Thoracic aorta (tissue), 2 donors: ENCODE measurements around the gene PSG4. TPM values are rescaled to one million over a fixed set of nuclear protein-coding genes. Genes with fewer than 3 reads are reported as not detected.
"Not testable (repeated sequence)": the region's sequence is repeated elsewhere in the genome, so short reads cannot be mapped to it uniquely, and the experiment has no call there.

Experiments used
- ATAC-seq: fragments of 150-250 bp; one replicate; pipeline ENCODE4 v1.8.0; 2017; ENCODE audit warnings: low read depth; ENCODE audit not compliant: insufficient number of reproducible peaks, low FRiP score
- DNase-seq: peaks from one replicate; pipeline ENCODE4 v3.0.0-alpha.2; 2020; ENCODE audit warnings: low spot score
- H3K27ac ChIP-seq, 2 donors: fragments of 200-600 bp; sonication (generic); 1 replicate in 1 of 2; 2 replicates in 1 of 2; pipeline ENCODE4 v1.5.1; 2016; ENCODE audit warnings: mild to moderate bottlenecking in 2 of 2, moderate library complexity in 2 of 2
- H3K27me3 ChIP-seq: fragments of 200-600 bp; sonication (generic); replicated peaks from 2 replicates; pipeline ENCODE4 v1.6.0; 2016; ENCODE audit warnings: mild to moderate bottlenecking; ENCODE audit not compliant: insufficient read depth
- H3K36me3 ChIP-seq: fragments of 200-600 bp; sonication (generic); one replicate; pipeline ENCODE4 v1.5.1; 2016
- H3K4me1 ChIP-seq, 2 donors: fragments of 200-600 bp; sonication (generic); 1 replicate in 1 of 2; 2 replicates in 1 of 2; pipeline versions ENCODE4 v1.5.1 to v1.6.0; 2016; ENCODE audit warnings: low read depth in 2 of 2, mild to moderate bottlenecking in 1 of 2; ENCODE audit not compliant: control insufficient read depth in 1 of 2
- H3K4me3 ChIP-seq: fragments of 200-600 bp; sonication (generic); 2 replicates; pipeline ENCODE4 v1.5.1; 2016; ENCODE audit warnings: mild to moderate bottlenecking
- H3K9me3 ChIP-seq: fragments of 200-600 bp; sonication (generic); 2 replicates; pipeline ENCODE4 v1.5.1; 2016
- CTCF ChIP-seq: fragments of 200-600 bp; sonication (generic); IDR thresholded peaks from one replicate; pipeline ENCODE4 v1.5.1; 2019; ENCODE audit warnings: antibody characterized with exemption
- total RNA-seq, 2 donors: library from RNA; depleted of rRNA; stranded (reverse); fragments of >200 nt; gene quantifications; one replicate each; pipeline versions ENCODE4 v1.1.0 to v1.2.3, GENCODE V29; 2016

The PSG4 gene
- total RNA-seq, 2 donors from 2014 or later: not detected

DNA sequence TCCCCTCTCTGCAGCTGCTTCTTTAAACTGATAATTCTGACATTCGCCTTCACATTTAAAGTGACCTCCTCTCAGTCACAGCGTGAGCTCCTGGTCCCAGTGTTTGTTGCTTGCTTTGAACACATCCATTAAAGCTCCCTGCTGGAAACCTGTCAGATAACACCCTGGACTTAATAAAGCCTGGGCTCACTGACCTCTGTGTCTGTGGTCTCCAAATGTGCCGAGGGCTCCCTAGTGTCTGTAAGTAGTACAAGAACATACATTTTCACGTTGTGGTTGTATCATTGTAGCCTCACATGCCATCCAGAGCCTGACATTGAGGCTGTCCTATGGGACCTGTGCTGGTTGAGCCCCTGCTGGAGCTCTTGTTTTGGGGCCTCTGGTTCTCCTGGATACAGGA is 2.6 kb upstream of the PSG4 start:
- DNase-seq: no peak
- Histone ChIP-seq H3K36me3 (no peaks in the 10 kb centered on the region), H3K9me3 (no peaks in the 10 kb centered on the region), H3K27me3 (no peaks in the 10 kb centered on the region), H3K4me3 (no peak overlapping the region), H3K4me1 (no peaks in the 10 kb centered on the region), H3K27ac (no peak overlapping the region)
- no peak for ATAC-seq
- no peak for TF ChIP-seq CTCF

GRCh38 chr19:43207174-43207573 is 1.7 kb upstream of the PSG4 start:
- H3K4me3 ChIP-seq, H3K27ac ChIP-seq, DNase-seq, H3K36me3 ChIP-seq, H3K4me1 ChIP-seq, ATAC-seq, H3K27me3 ChIP-seq, H3K9me3 ChIP-seq: not testable (repeated sequence)

DNA sequence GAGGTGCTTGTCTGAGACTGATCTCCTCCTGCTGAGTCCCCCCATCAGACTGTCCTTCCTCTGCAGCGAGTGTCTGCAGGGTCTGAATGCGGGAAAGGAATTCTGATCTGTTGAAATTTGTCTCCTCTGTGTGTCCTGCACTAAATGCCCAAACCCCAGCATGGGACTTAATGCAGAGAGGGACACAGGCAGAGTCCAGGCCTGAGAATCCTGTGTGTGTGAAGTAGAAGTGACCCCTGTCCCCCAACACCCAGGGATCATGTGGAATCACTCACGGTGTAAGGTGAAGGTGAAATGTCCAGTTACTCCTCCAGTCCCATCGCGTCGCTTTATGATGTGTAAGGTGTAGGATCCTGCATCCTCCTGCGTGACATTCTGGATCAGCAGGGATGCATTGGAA is 1.8 kb downstream of the PSG4 start:
- H3K4me3 ChIP-seq, ATAC-seq, H3K4me1 ChIP-seq, H3K27ac ChIP-seq, H3K9me3 ChIP-seq, DNase-seq, H3K36me3 ChIP-seq, H3K27me3 ChIP-seq: not testable (repeated sequence)

GRCh38 chr19:43201891-43202290 is 3.5 kb downstream of the PSG4 start:
- not testable (repeated sequence) for H3K4me3 ChIP-seq, H3K36me3 ChIP-seq, H3K4me1 ChIP-seq, DNase-seq, H3K27me3 ChIP-seq, ATAC-seq, H3K27ac ChIP-seq, H3K9me3 ChIP-seq

- not testable (repeated sequence) for H3K9me3 ChIP-seq, H3K36me3 ChIP-seq, H3K27me3 ChIP-seq, H3K4me1 ChIP-seq, H3K27ac ChIP-seq, DNase-seq, H3K4me3 ChIP-seq, ATAC-seq
Observed at GRCh38 chr19:43201337-43201801, 4.1 kb downstream of the PSG4 start.

DNA sequence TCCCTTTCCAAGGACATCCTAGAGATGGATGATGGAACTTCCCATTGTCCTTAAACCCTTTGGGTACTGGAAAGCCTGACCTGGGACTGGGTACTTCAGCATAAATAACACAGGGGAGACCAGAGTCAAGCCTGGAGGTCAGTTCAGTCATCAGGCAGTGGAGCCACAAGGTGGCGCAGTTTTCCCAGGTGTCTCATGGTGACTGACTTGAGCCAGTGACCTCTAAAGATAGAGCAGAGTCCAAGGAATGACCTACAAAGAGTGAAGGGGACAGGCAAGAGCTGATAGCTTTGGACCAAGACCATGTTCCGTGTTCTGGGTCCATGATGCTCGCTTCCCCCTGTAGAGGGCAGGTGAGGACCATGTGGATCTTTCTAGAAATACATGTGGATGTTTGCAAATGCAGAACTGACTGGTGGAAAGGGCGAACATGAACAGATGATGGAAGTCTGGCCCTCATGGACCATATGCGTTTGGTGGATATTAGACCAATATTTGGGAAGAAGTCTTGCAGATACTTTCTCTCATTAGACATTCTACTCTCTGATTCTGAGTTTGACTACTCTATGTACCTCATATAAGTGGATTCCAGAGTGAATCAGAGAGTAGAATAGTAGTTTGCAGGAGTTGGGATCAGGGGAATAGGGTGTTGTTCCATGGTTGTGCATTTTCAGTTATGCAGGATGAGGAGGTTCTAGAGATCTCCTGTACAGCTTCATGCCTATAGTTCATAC is 6.6 kb downstream of the PSG4 start:
- DNase-seq, H3K27ac ChIP-seq, H3K4me3 ChIP-seq, H3K4me1 ChIP-seq, H3K36me3 ChIP-seq, H3K27me3 ChIP-seq, H3K9me3 ChIP-seq, ATAC-seq: not testable (repeated sequence)

DNA sequence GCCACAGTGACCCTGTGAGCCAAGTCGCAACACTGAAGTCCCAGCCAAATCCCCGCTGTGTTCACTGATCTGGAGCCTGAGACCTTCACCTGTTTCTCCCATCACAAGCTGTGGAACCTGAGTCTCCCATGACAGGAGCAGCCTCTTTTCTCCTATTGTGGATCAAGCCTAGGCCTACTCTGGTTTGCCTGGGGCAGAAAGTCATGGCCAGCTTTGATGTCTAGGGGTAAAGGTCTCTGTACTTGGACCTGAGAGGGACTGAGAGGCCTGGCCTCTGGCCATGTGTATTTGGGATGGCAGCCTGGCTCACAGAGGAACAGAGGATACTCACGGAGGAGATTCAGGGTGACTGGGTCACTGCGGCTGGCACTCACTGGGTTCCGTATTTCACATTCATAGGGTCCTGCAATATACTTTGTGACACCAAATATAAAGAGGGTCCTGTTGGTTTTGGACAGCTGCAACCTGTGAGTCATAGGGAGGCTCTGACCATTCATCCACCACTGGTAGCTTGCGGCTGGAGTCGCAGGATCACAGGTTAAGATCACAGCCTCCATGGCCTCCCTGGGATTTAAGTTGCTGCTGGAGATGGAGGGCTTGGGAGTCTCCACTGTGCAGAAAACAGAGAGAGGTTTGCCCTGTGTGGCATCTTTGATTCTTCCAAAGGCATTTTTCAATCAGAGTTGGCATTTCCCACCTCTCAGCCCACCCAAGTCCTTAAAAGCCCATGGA is 7.6 kb downstream of the PSG4 start:
- not testable (repeated sequence) for H3K9me3 ChIP-seq, DNase-seq, H3K4me3 ChIP-seq, H3K4me1 ChIP-seq, H3K27me3 ChIP-seq, ATAC-seq, H3K27ac ChIP-seq, H3K36me3 ChIP-seq

DNA sequence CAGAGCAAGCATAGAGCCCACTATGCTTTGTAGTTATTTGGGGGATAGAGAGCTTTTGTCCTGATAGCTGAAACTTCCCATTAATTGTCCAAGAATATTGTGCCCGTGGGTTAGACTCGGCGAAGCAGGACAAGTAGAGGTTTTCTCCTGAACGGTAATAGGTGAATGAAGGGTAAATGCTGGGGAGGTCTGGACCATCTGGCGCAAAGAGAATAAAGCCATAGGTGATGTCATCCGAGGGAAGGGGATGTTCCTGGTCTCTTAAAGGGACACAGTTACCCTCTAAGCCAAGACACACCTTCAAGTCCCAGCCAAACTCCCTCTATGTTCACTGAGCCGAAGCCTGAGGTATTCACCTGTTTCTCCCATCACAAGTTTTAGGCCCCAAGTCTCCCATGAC is 11.0 kb downstream of the PSG4 start:
- not testable (repeated sequence) for H3K27me3 ChIP-seq, H3K4me1 ChIP-seq, H3K27ac ChIP-seq, DNase-seq, H3K4me3 ChIP-seq, H3K36me3 ChIP-seq, ATAC-seq, H3K9me3 ChIP-seq

- H3K9me3 ChIP-seq, DNase-seq, H3K36me3 ChIP-seq, H3K4me3 ChIP-seq, H3K27me3 ChIP-seq, ATAC-seq, H3K27ac ChIP-seq, H3K4me1 ChIP-seq: not testable (repeated sequence)
Observed at GRCh38 chr19:43192381-43193155, 12.9 kb downstream of the PSG4 start.

GRCh38 chr19:43188092-43188491 is 17.3 kb downstream of the PSG4 start:
- not testable (repeated sequence) for H3K9me3 ChIP-seq, H3K36me3 ChIP-seq, H3K27me3 ChIP-seq, H3K27ac ChIP-seq, DNase-seq, H3K4me1 ChIP-seq, ATAC-seq, H3K4me3 ChIP-seq

DNA sequence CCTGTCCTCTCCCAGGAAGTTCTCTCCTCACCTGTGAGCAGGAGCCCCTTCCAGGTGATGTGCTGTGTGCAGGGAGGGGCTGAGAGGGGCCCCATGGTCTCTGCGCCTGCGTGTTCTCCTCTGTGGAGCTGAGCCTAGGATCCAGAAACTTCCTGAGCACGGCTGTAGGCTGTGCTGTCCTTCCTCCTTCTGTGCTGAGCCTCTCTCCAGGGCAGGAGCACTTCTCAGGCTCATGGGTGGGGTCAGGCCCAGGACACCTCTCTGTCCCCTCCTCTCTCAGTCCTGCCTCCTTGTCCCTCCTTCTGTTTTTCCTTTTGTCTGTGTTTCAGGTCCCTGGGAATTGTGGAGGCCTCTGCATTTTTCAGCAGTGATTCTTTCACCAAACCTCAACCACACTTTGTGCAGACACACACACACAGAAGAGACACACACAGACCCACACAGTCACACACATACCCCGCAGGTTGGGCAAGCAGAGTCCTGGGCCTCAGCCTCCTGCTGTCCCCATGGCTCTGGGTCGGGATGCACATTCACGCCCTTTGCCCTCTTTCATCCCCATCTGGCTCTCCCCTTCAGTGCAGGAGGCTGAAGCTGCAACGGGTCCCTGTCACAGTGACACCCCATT is 19.0 kb downstream of the PSG4 start, which contains the start of gene PSG5:
TSS of gene PSG5 (minus strand) at position 226 of the 625 bp plus-strand sequence. CDS start at position 95, 131 bp downstream.
- not testable (repeated sequence) for H3K27ac ChIP-seq, H3K36me3 ChIP-seq, H3K4me3 ChIP-seq, ATAC-seq, H3K9me3 ChIP-seq, H3K27me3 ChIP-seq, H3K4me1 ChIP-seq, DNase-seq
